Activated T-helper 2 cell treated with anti-CD3 and anti-CD28 coated beads, Interferon-gamma antibody, Interleukin-2, Interleukin-4, amounts not matched to agents 10 μg/mL and 5 μg/mL and 100 μg/mL, durations not matched to agents 14 hours and 24 hours and 36 hours (primary cell): ENCODE results near the gene SPATA3. TPM values are rescaled to one million over a fixed set of nuclear protein-coding genes. Genes with fewer than 3 reads are reported as not detected.
"Not testable (repeated sequence)": the region's sequence is repeated elsewhere in the genome, so short reads cannot be mapped to it uniquely, and the experiment has no call there.

Experiments
- DNase-seq: peaks from one replicate; pipeline ENCODE4 v3.0.0; 2021; ENCODE audit warnings: low spot score
- H3K27ac Mint-ChIP-seq: one replicate; pipeline ENCODE4 v1.8.0; 2021; ENCODE audit warnings: mixed read lengths
- H3K27me3 Mint-ChIP-seq: one replicate; pipeline ENCODE4 v1.8.0; 2021; ENCODE audit warnings: low read depth, mixed read lengths
- H3K36me3 Mint-ChIP-seq: one replicate; pipeline ENCODE4 v1.8.0; 2021; ENCODE audit warnings: low read depth, mixed read lengths
- H3K4me1 Mint-ChIP-seq: one replicate; pipeline ENCODE4 v1.8.0; 2021; ENCODE audit warnings: low read depth, mixed read lengths
- H3K4me3 Mint-ChIP-seq: one replicate; pipeline ENCODE4 v1.8.0; 2021; ENCODE audit warnings: low read depth, mild to moderate bottlenecking, moderate library complexity, mixed read lengths
- H3K9me3 Mint-ChIP-seq: one replicate; pipeline ENCODE4 v1.8.0; 2021; ENCODE audit warnings: mixed read lengths
- intact Hi-C: fragments of 100-400 bp; cut with micrococcal nuclease; formaldehyde crosslinking; loops from one replicate; pipeline ENCODE4 v1.15.1; 2023
- total RNA-seq: library from RNA; stranded (reverse); gene quantifications from 2 replicates; pipeline ENCODE4 v1.2.3, GENCODE V29; 2022

Gene SPATA3
- total RNA-seq, 1 donor from 2014 or later, result not detected

- H3K36me3 Mint-ChIP-seq, DNase-seq, intact Hi-C loops, H3K4me1 Mint-ChIP-seq, H3K4me3 Mint-ChIP-seq, H3K27ac Mint-ChIP-seq: not testable (repeated sequence)
- Mint-ChIP-seq H3K9me3 (peaks cover 11% of the 10 kb centered on the region), H3K27me3 (peaks cover 17% of the 10 kb centered on the region)
Observed at GRCh38 chr2:231004930-231005329, 9.0 kb downstream of the SPATA3 start.

- Mint-ChIP-seq H3K36me3 (peaks cover 4% of the 10 kb centered on the region), H3K9me3 (peaks cover 11% of the 10 kb centered on the region), H3K27ac (no peak overlapping the region), H3K4me1 (no peaks in the 10 kb centered on the region), H3K27me3 (peaks cover 14% of the 10 kb centered on the region), H3K4me3 (no peak overlapping the region)
- no peak for DNase-seq
- intact Hi-C loops, result no loop called here
Observed at GRCh38 chr2:231007286-231008098, 11.6 kb downstream of the SPATA3 start.

- DNase-seq, result no peak
- Mint-ChIP-seq H3K36me3 (peaks cover 4% of the 10 kb centered on the region), H3K27ac (no peak overlapping the region), H3K9me3 (peaks cover 11% of the 10 kb centered on the region), H3K4me1 (no peaks in the 10 kb centered on the region), H3K4me3 (no peak overlapping the region), H3K27me3 (peaks cover 19% of the 10 kb centered on the region)
- intact Hi-C loops, result no loop called here
Observed at GRCh38 chr2:231008131-231008530, 12.2 kb downstream of the SPATA3 start.

- Mint-ChIP-seq H3K4me1 (no peaks in the 10 kb centered on the region), H3K4me3 (no peak overlapping the region), H3K27me3 (peaks cover 19% of the 10 kb centered on the region), H3K36me3 (peaks cover 4% of the 10 kb centered on the region), H3K27ac (no peak overlapping the region), H3K9me3 (peaks cover 11% of the 10 kb centered on the region)
- DNase-seq, result no peak
- intact Hi-C loops, result no loop called here
Observed at GRCh38 chr2:231009236-231009919, 13.5 kb downstream of the SPATA3 start.

GRCh38 chr2:231010201-231010730 is 14.3 kb downstream of the SPATA3 start:
- intact Hi-C loops, result no loop called here
- Mint-ChIP-seq H3K36me3 (peaks cover 3% of the 10 kb centered on the region), H3K27me3 (peaks cover 23% of the 10 kb centered on the region), H3K4me3 (no peak overlapping the region), H3K4me1 (no peaks in the 10 kb centered on the region), H3K27ac (no peak overlapping the region), H3K9me3 (peaks cover 4% of the 10 kb centered on the region)
- no peak for DNase-seq

- H3K4me3 Mint-ChIP-seq, result no peak overlapping the region
- H3K4me1 Mint-ChIP-seq, result no peaks in the 10 kb centered on the region
- no peaks in the 10 kb centered on the region for H3K36me3 Mint-ChIP-seq
- peaks cover 23% of the 10 kb centered on the region for H3K27me3 Mint-ChIP-seq
- DNase-seq, result no peak
- H3K9me3 Mint-ChIP-seq, result no peaks in the 10 kb centered on the region
- intact Hi-C loops, result no loop called here
- H3K27ac Mint-ChIP-seq, result no peak overlapping the region
Observed at GRCh38 chr2:231011526-231011925, 15.6 kb downstream of the SPATA3 start.

GRCh38 chr2:231012463-231012862 is 16.5 kb downstream of the SPATA3 start:
- Mint-ChIP-seq H3K27me3 (peaks cover 30% of the 10 kb centered on the region), H3K36me3 (no peaks in the 10 kb centered on the region), H3K9me3 (no peaks in the 10 kb centered on the region), H3K27ac (no peak overlapping the region), H3K4me3 (no peak overlapping the region), H3K4me1 (no peaks in the 10 kb centered on the region)
- intact Hi-C loops, result no loop called here
- no peak for DNase-seq

- no peak for DNase-seq
- Mint-ChIP-seq H3K4me1 (no peaks in the 10 kb centered on the region), H3K27ac (no peak overlapping the region), H3K9me3 (no peaks in the 10 kb centered on the region), H3K4me3 (no peak overlapping the region), H3K36me3 (no peaks in the 10 kb centered on the region), H3K27me3 (peaks cover 36% of the 10 kb centered on the region)
- intact Hi-C loops, result no loop called here
Observed at GRCh38 chr2:231013820-231014219, 17.9 kb downstream of the SPATA3 start.

- Mint-ChIP-seq H3K36me3 (no peaks in the 10 kb centered on the region), H3K4me1 (no peaks in the 10 kb centered on the region), H3K27ac (no peak overlapping the region), H3K4me3 (no peak overlapping the region), H3K27me3 (peaks cover 33% of the 10 kb centered on the region), H3K9me3 (no peaks in the 10 kb centered on the region)
- intact Hi-C loops, result no loop called here
- no peak for DNase-seq
Observed at GRCh38 chr2:231015478-231015877, 19.6 kb downstream of the SPATA3 start.

GRCh38 chr2:231015926-231016325 is 20.0 kb downstream of the SPATA3 start:
- Mint-ChIP-seq H3K36me3 (no peaks in the 10 kb centered on the region), H3K27ac (no peak overlapping the region), H3K4me1 (no peaks in the 10 kb centered on the region), H3K4me3 (no peak overlapping the region), H3K27me3 (peaks cover 33% of the 10 kb centered on the region), H3K9me3 (no peaks in the 10 kb centered on the region)
- intact Hi-C loops, result no loop called here
- DNase-seq, result no peak

- peaks cover 33% of the 10 kb centered on the region for H3K27me3 Mint-ChIP-seq
- no peaks in the 10 kb centered on the region for H3K9me3 Mint-ChIP-seq
- no peak overlapping the region for H3K27ac Mint-ChIP-seq
- no peaks in the 10 kb centered on the region for H3K4me1 Mint-ChIP-seq
- intact Hi-C loops, result no loop called here
- no peak overlapping the region for H3K4me3 Mint-ChIP-seq
- no peak for DNase-seq
- no peaks in the 10 kb centered on the region for H3K36me3 Mint-ChIP-seq
Observed at GRCh38 chr2:231016566-231017230, 20.8 kb downstream of the SPATA3 start.

GRCh38 chr2:231017231-231017598 is 21.3 kb downstream of the SPATA3 start:
- no peaks in the 10 kb centered on the region for H3K4me1 Mint-ChIP-seq
- no peaks in the 10 kb centered on the region for H3K9me3 Mint-ChIP-seq
- peaks cover 28% of the 10 kb centered on the region for H3K27me3 Mint-ChIP-seq

GRCh38 chr2:231018184-231018583 is 22.3 kb downstream of the SPATA3 start:
- Mint-ChIP-seq H3K27ac (no peak overlapping the region), H3K36me3 (no peaks in the 10 kb centered on the region), H3K27me3 (peaks cover 22% of the 10 kb centered on the region), H3K4me1 (no peaks in the 10 kb centered on the region), H3K4me3 (no peak overlapping the region), H3K9me3 (no peaks in the 10 kb centered on the region)
- intact Hi-C loops, result no loop called here
- DNase-seq, result no peak

More at GRCh38 chr2:231017231-231017598, 21.3 kb downstream of the SPATA3 start:
- no peak overlapping the region for H3K27ac Mint-ChIP-seq
- intact Hi-C loops, result no loop called here
- DNase-seq, result no peak
- H3K36me3 Mint-ChIP-seq, result no peaks in the 10 kb centered on the region
- H3K4me3 Mint-ChIP-seq, result no peak overlapping the region
